WERI-Rb-1 (cell line): ENCODE data around the gene NPBWR2.

Source experiments
- DNase-seq: peaks from one replicate; pipeline ENCODE4 v3.0.0-alpha.2; 2020
- H3K27ac ChIP-seq: fragments of 250-450 bp; sonication (Bioruptor Pico); 2 replicates; pipeline ENCODE4 v1.5.1; 2020; ENCODE audit warnings: mild to moderate bottlenecking, moderate library complexity
- H3K27me3 ChIP-seq: fragments of 250-450 bp; sonication (Bioruptor Pico); 2 replicates; pipeline ENCODE4 v1.5.1; 2021; ENCODE audit warnings: mild to moderate bottlenecking, low read depth, moderate library complexity; ENCODE audit not compliant: insufficient read depth, severe bottlenecking
- H3K36me3 ChIP-seq: fragments of 250-450 bp; sonication (Bioruptor Pico); 2 replicates; pipeline ENCODE4 v1.5.1; 2020; ENCODE audit warnings: mild to moderate bottlenecking, moderate library complexity
- H3K4me3 ChIP-seq: 2 replicates; pipeline ENCODE4 v1.5.1; 2011; ENCODE audit warnings: low read depth, mild to moderate bottlenecking, control low read depth, low read length
- H3K9me3 ChIP-seq: fragments of 250-450 bp; sonication (Bioruptor Pico); 2 replicates; pipeline ENCODE4 v1.5.1; 2021; ENCODE audit warnings: mild to moderate bottlenecking, moderate library complexity; ENCODE audit not compliant: severe bottlenecking
- TF ChIP-seq, protein P1 (sequence below): IDR thresholded peaks from 2 replicates; pipeline ENCODE4 v1.5.1; 2011; ENCODE audit warnings: low read depth, mild to moderate bottlenecking, control low read depth, inconsistent platforms, low read length

The NPBWR2 gene

DNA sequence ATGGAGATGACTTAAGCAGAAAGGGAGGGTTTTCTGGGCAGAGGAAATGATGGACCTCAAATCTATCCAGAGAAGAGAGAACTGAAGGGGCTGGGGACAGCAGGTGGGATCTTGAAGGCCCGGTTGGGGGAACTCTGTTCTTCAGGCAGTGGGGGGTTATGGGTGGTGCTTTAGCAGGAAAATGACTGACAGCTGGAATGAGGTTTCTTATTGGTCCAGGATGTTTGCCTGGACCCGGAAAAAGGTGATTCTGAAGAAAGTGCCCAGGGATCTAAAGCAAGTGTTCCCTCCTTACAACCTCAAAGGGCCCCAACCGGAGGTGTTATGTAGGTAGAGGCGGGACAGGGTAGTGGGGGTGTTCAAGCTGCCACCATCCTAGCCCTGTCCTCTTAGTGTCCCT lies 11.9 kb downstream of the NPBWR2 start:
- Histone ChIP-seq H3K36me3 (no peaks in the 10 kb centered on the region), H3K9me3 (no peaks in the 10 kb centered on the region), H3K27ac (no peak overlapping the region), H3K27me3 (no peaks in the 10 kb centered on the region), H3K4me3 (no peak overlapping the region)
- TF ChIP-seq, protein P1, sequence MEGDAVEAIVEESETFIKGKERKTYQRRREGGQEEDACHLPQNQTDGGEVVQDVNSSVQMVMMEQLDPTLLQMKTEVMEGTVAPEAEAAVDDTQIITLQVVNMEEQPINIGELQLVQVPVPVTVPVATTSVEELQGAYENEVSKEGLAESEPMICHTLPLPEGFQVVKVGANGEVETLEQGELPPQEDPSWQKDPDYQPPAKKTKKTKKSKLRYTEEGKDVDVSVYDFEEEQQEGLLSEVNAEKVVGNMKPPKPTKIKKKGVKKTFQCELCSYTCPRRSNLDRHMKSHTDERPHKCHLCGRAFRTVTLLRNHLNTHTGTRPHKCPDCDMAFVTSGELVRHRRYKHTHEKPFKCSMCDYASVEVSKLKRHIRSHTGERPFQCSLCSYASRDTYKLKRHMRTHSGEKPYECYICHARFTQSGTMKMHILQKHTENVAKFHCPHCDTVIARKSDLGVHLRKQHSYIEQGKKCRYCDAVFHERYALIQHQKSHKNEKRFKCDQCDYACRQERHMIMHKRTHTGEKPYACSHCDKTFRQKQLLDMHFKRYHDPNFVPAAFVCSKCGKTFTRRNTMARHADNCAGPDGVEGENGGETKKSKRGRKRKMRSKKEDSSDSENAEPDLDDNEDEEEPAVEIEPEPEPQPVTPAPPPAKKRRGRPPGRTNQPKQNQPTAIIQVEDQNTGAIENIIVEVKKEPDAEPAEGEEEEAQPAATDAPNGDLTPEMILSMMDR = no peak
- no peak for DNase-seq

DNA sequence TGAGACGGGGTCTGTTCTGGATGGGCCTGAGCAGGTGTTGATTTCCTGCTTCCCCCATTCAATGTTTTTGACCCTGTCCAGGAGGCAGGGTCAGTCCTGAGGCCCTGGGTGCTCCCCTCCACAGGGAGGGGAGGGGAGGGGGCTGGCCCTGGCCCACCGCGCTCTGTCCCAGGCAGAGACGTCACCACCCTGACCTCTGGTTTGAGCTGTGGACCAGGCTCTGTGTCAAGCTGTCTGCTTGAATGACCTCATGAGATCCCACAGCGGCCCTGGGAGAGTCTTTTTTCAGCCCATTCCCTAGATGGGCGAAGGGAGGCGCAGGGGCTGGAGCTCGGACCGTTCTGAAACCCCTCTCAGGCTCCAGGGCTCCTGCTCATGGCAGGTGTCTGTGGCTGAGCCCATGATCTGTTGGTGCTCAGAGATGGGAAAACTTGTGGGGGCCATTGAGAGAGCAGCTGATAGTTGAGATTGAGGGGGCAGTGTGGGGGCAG lies 14.3 kb downstream of the NPBWR2 start:
- no peaks in the 10 kb centered on the region for H3K27me3 ChIP-seq
- DNase-seq = peak; percentile 42

DNA sequence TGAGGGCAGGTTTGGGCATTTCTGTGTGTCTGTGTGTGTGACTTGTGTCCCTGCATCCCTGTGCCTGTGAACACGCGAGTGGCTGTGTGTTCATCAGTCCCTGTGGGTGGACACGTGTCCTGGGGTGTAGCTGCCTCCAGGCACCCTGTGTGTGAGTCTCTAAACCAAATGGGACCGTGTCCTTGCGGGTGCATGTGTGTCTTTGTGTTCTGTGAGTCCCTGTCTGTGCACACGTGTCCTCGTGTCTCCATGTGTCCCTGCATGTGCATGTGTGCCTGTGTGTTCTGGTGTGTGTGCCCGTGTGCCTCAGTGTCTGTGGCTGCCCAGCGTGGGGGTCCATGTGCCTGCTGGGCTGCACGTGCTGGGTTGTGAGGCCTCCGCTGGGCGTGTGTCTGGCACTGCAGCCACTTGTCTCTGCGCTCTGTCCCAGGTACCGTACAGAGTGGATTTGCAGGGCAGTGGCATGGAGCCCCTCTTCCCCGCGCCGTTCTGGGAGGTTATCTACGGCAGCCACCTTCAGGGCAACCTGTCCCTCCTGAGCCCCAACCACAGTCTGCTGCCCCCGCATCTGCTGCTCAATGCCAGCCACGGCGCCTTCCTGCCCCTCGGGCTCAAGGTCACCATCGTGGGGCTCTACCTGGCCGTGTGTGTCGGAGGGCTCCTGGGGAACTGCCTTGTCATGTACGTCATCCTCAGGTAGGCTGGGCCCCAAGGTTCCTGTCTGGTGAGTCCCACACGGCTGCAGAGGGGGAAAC lies 14.9 kb downstream of the NPBWR2 start:
- TF ChIP-seq, protein P1 = no peak
- DNase-seq = no peak

More for the DNA sequence above, 14.3 kb downstream of the NPBWR2 start:
- Histone ChIP-seq H3K27ac (no peak overlapping the region), H3K36me3 (no peaks in the 10 kb centered on the region), H3K4me3 (peak overlapping the region; percentile 10), H3K9me3 (no peaks in the 10 kb centered on the region)
- TF ChIP-seq, protein P1 = no peak

DNA sequence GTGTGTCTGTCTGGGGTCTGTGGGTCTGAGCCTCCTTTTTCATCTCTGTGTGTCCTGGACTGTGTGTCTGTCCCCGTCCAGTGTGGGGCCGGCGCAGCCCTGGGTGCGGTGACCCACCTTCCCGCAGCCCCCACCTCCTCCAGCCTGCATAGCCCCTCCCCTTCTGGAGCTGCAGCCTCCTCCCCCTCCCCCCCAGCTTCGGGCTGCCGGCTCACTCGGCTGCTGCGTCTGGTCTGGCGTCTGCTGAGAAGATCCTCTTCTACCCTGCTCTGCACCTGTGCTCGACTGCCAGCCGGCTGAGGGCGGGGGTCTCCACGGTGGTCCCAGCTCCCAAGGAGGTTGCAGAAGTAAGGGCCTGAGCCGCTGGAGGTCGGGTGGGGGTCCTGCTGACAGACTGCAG lies 15.6 kb downstream of the NPBWR2 start:
- H3K27me3 ChIP-seq = no peaks in the 10 kb centered on the region
- no peaks in the 10 kb centered on the region for H3K36me3 ChIP-seq
- peak; percentile 61 for DNase-seq
- no peak overlapping the region for H3K27ac ChIP-seq
- TF ChIP-seq, protein P1 = no peak
- no peaks in the 10 kb centered on the region for H3K9me3 ChIP-seq
- peak overlapping the region; percentile 23 for H3K4me3 ChIP-seq

More for the DNA sequence above, 14.9 kb downstream of the NPBWR2 start:
- H3K27ac ChIP-seq = no peak overlapping the region
- no peaks in the 10 kb centered on the region for H3K36me3 ChIP-seq
- H3K27me3 ChIP-seq = no peaks in the 10 kb centered on the region
- H3K9me3 ChIP-seq = no peaks in the 10 kb centered on the region
- H3K4me3 ChIP-seq = peak overlapping the region; percentile 23

DNA sequence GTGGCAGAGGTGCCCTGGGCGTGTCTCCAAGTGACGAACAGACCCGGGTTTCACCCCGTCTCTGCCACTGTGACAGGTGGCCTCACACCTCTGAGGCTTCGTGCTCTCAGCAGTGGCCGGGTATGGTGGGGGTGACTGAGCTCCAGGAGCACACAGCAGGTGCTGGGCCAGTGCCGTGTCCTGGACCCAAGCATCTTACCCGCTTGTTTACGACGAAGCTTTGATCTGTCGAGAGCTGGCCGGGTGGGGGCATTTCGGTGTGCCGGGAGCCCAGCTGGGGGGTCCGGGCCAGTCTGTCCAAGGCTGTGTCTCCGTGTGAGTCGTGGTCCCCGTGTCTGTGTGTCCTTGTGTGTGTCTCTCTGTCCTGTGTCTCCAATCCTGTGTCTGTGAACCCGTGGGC lies 16.0 kb downstream of the NPBWR2 start:
- Histone ChIP-seq H3K9me3 (no peaks in the 10 kb centered on the region), H3K4me3 (no peak overlapping the region), H3K27me3 (no peaks in the 10 kb centered on the region), H3K27ac (no peak overlapping the region), H3K36me3 (no peaks in the 10 kb centered on the region)
- TF ChIP-seq, protein P1 = no peak
- DNase-seq = no peak
